Lung microvascular endothelial cell (primary cell): ENCODE results near the gene ZNF407. TPM values are rescaled to one million over a fixed set of nuclear protein-coding genes. Genes with fewer than 3 reads are reported as not detected.
A peak's percentile ranks its signal among the peaks of the same experiment; 100 is the strongest.
"Not testable (repeated sequence)": the region's sequence is repeated elsewhere in the genome, so short reads cannot be mapped to it uniquely, and the experiment has no call there.

ENCODE experiments used
- DNase-seq, 2 donors: peaks; one replicate each; pipeline versions ENCODE4 v3.0.0 to v3.0.0-alpha.2; 2010; ENCODE audit warnings: low read depth in 2 of 2
- total RNA-seq: library from RNA; depleted of rRNA; stranded (reverse); fragments of >200 nt; gene quantifications from 2 replicates; pipeline ENCODE4 v1.2.1, GENCODE V29; 2014

The ZNF407 gene
- total RNA-seq, 1 donor from 2014 or later, result 15.1 TPM

GRCh38 chr18:74957588-74958224, 360.0 kb downstream of the ZNF407 start:
- DNase-seq, result no peak

- DNase-seq, result no peak
Observed at GRCh38 chr18:74959216-74959615, 361.5 kb downstream of the ZNF407 start.

- DNase-seq, result no peak
Observed at GRCh38 chr18:74961596-74961995, 363.9 kb downstream of the ZNF407 start.

GRCh38 chr18:74963820-74964446, 366.3 kb downstream of the ZNF407 start:
- DNase-seq, result peak; percentile 60 to 68

- DNase-seq, result no peak
Observed at GRCh38 chr18:74965682-74966081, 368.0 kb downstream of the ZNF407 start.

GRCh38 chr18:74967438-74967837, 369.8 kb downstream of the ZNF407 start:
- DNase-seq, result no peak

GRCh38 chr18:74967979-74968378, 370.3 kb downstream of the ZNF407 start:
- DNase-seq, result no peak

GRCh38 chr18:74971358-74971757, 373.7 kb downstream of the ZNF407 start:
- DNase-seq, result not testable (repeated sequence)

GRCh38 chr18:74971776-74972175, 374.1 kb downstream of the ZNF407 start:
- not testable (repeated sequence) for DNase-seq

- no peak for DNase-seq
Observed at GRCh38 chr18:74972354-74972753, 374.7 kb downstream of the ZNF407 start.

- no peak for DNase-seq
Observed at GRCh38 chr18:74975001-74975400, 377.3 kb downstream of the ZNF407 start.

- peak in 1 of 2 donors; percentile 38 for DNase-seq
Observed at GRCh38 chr18:74976331-74976909, 378.8 kb downstream of the ZNF407 start.

- no peak for DNase-seq
Observed at GRCh38 chr18:74977041-74977440, 379.4 kb downstream of the ZNF407 start.

GRCh38 chr18:74980669-74981068, 383.0 kb downstream of the ZNF407 start:
- DNase-seq, result no peak

- no peak for DNase-seq
Observed at GRCh38 chr18:74981476-74981875, 383.8 kb downstream of the ZNF407 start.

GRCh38 chr18:74982946-74983635, 385.4 kb downstream of the ZNF407 start:
- DNase-seq, result peak in 1 of 2 donors; percentile 79

GRCh38 chr18:74989134-74989533, 391.5 kb downstream of the ZNF407 start:
- no peak for DNase-seq

- peak; percentile 18 to 37 for DNase-seq
Observed at GRCh38 chr18:74990563-74991081, 393.0 kb downstream of the ZNF407 start.

- peak; percentile 50 to 59 for DNase-seq
Observed at GRCh38 chr18:74994502-74995418, 397.1 kb downstream of the ZNF407 start.

GRCh38 chr18:74995419-74995736, 397.7 kb downstream of the ZNF407 start:
- DNase-seq, result no peak

- DNase-seq, result no peak
Observed at GRCh38 chr18:74996055-74996454, 398.4 kb downstream of the ZNF407 start.
